IPS-NIHi7 (cell line): ENCODE results near the gene ZNF330.

Experiments used
- DNase-seq: peaks from one replicate; pipeline ENCODE4 v3.0.0; 2012; ENCODE audit warnings: mixed read lengths; ENCODE audit errors: extremely low spot score

The ZNF330 gene

GRCh38 chr4:141233673-141234072 is 13.0 kb downstream of the ZNF330 start:
- DNase-seq = no peak

- DNase-seq = no peak
These were observed 17.5 kb downstream of the ZNF330 start for GRCh38 chr4:141238186-141238585.

GRCh38 chr4:141240259-141240658 is 19.6 kb downstream of the ZNF330 start:
- DNase-seq = no peak

- no peak for DNase-seq
These were observed 20.0 kb downstream of the ZNF330 start for GRCh38 chr4:141240671-141241070.

- DNase-seq = no peak
These were observed 21.3 kb downstream of the ZNF330 start for GRCh38 chr4:141241986-141242385.

- no peak for DNase-seq
These were observed 23.7 kb downstream of the ZNF330 start for GRCh38 chr4:141244419-141244818.

- DNase-seq = no peak
These were observed 25.5 kb downstream of the ZNF330 start for GRCh38 chr4:141246243-141246642.

GRCh38 chr4:141246683-141247429 is 26.2 kb downstream of the ZNF330 start:
- DNase-seq = no peak

GRCh38 chr4:141247430-141247780 is 26.7 kb downstream of the ZNF330 start:
- DNase-seq = no peak

GRCh38 chr4:141248029-141248428 is 27.3 kb downstream of the ZNF330 start:
- DNase-seq = no peak

- DNase-seq = no peak
These were observed 27.8 kb downstream of the ZNF330 start for GRCh38 chr4:141248486-141248885.

- no peak for DNase-seq
These were observed 33.6 kb downstream of the ZNF330 start for GRCh38 chr4:141254326-141254725.

GRCh38 chr4:141255016-141255415 is 34.3 kb downstream of the ZNF330 start:
- no peak for DNase-seq

GRCh38 chr4:141258558-141258957 is 37.9 kb downstream of the ZNF330 start:
- no peak for DNase-seq

- no peak for DNase-seq
These were observed 55.1 kb downstream of the ZNF330 start for GRCh38 chr4:141275834-141276233.

GRCh38 chr4:141283152-141283551 is 62.5 kb downstream of the ZNF330 start:
- DNase-seq = no peak

- no peak for DNase-seq
These were observed 62.9 kb downstream of the ZNF330 start for GRCh38 chr4:141283563-141283962.
